ENCODE data around the gene COL4A1. TPM values are rescaled to one million over a fixed set of nuclear protein-coding genes. Genes with fewer than 3 reads are reported as not detected.
A peak's percentile ranks its signal among the peaks of the same experiment; 100 is the strongest.

Gene COL4A1
- total and polyA plus RNA-seq, 2 of the 13 experiments (the other 11 are each of a cell fraction or from before 2014, with no cell fraction given) = not detected

DNA sequence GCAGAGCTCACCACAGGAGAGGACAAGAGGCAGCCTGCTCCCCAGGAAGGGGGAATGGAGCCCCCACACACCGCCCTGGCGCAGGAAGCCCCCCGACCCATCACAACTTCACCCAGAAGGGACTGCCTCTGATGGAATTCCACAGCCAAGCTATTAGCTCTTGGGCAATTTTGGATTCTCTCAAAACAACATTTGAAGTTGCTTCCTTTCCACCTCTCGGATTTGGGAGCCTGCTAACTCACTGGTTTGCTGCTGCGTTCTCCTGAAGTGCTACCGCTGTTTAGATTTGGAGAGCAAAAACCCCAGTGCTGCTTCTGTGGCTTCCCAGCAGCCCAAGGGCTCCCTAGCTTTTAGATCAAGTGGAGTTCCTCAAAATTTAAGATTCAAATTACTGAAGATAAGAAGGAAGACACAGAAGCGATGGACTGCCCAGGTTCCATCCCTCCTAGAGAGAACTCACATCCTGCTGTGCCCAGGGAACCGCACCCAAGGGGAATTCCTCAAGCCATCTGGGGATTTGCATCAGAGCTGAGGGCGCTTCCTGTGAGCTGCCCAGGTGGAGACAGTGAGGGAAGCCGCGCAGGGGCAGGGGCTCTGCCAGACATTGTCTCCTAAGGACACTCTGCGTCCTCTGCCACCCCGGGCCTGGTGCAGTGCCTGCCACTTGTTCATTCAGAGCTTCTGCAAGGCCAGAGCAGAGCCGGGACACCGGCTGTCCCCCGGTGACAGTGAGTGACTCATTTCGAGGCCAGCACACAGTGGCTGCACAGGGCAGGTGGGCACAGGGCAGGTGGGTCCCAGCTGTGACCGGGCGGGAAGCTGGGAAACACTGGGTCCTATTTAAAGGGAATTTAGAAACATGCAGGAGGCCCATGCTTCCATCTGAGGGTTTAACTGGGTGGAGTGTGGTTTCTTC, 45.5 kb downstream of the COL4A1 start (continued):
- TF ChIP-seq FOXC1 (CRISPR knock-in tag; IDR thresholded peaks at IDR 0.05; ENCODE audit: borderline replicate concordance) = no peak

- FAIRE-seq = no peak
- H3K9me3 ChIP-seq (ENCODE audit: low read length) = no peaks in the 10 kb centered on the region
- POLR2A ChIA-PET = no interaction called here
- 0 out of 2 replicates have a peak, but pooled peaks have one; percentile 5 for TF ChIP-seq CEBPB (IDR thresholded peaks at IDR 0.05; ENCODE audit: borderline replicate concordance, low read depth, low read length)
- no peak for TF ChIP-seq MED8 (CRISPR knock-in tag; IDR thresholded peaks at IDR 0.05; ENCODE audit: insufficient replicate concordance)
- H2AFZ ChIP-seq (ENCODE audit: low read length) = no peak overlapping the region
- H3K27me3 ChIP-seq (ENCODE audit: control insufficient read depth in 1 of 2, insufficient read depth in 2 of 2, low read length in 2 of 2) = peaks cover 0 to 1% of the 10 kb centered on the region in 2 experiments; a peak in 1 of 5 replicates
- no peaks in the 10 kb centered on the region for H3K36me3 ChIP-seq (replicated peaks in 1 of 2; ENCODE audit: control insufficient read depth in 1 of 2, insufficient read depth in 2 of 2, low read length in 2 of 2)
- no peak overlapping the region for H3K4me3 ChIP-seq (replicated peaks in 1 of 3; ENCODE audit: insufficient read depth in 1 of 3, low read depth in 2 of 3, low read length in 3 of 3)
- H3K9ac ChIP-seq (ENCODE audit: insufficient read depth, low read depth, low read length) = no peak overlapping the region
- no peaks in the 10 kb centered on the region for H4K20me1 ChIP-seq (ENCODE audit: insufficient read depth, low read length)
- intact Hi-C loops (cut with micrococcal nuclease; ENCODE audit: unreplicated experiment) = no loop called here
- in situ Hi-C loops (cut with HindIII; ENCODE audit: extremely low pct_ligation_motif_present, low pct_unique_long_range_greater_than_20kb) = no loop called here
- DNase-seq (ENCODE audit: low spot score) = no peak
- no peak for ATAC-seq
- no peaks in the 10 kb centered on the region for H3K79me2 ChIP-seq (ENCODE audit: insufficient read depth, low read length)
- WGBS (ENCODE audit: low lambda C conversion rate) = 9% methylated on average over 5 of the region's 6 CpGs
- CTCF ChIA-PET (ENCODE audit: low intra/inter-chr PET ratio, low total read pairs) = no interaction called here
- H3K4me1 ChIP-seq (ENCODE audit: insufficient read depth, low read length) = peaks cover 13% of the 10 kb centered on the region
- no peak overlapping the region for H3K4me2 ChIP-seq (ENCODE audit: low read depth, low read length)
- BruUV-seq (replicated peaks) = no TSS peak
- H3K27ac ChIP-seq (ENCODE audit: extremely low read length, insufficient read depth, low read length) = no peak overlapping the region
Measured at GRCh38 chr13:110259651-110260050, 47.3 kb downstream of the COL4A1 start.

DNA sequence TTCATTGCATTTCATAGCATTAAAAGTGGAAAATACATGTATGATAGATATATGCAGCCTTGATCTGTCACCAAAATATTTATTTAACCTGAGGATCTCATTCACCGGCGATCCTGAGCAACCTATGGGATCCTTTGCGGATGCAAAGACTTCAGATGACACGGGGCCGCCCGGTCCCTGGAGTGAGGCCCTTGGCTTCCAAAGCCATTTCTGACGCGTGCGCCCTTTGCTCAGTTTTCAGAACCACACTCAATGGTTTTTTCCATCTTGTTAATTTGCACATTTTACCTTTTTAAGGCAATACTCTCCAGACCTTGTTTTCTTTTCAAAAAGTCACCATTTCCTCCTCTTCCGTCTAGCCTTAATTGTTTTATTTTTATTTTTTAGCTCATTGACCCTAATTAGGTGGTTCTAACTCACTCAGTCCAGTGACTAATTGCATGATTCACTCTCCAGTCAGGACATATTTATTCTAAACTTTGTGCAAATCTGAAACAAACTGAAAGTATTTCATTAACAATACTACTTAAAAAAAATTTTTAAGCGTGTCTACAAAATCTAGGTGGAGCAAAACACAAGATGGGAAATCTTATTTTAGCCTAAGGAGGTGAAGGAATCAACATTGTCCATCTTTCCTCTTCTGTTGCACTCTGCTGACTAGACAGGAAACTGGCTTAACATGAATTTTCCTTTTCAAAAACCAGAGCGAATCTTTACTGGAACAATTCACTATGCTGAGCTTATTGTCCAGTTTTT, 47.9 kb downstream of the COL4A1 start:
- intact Hi-C loops (cut with micrococcal nuclease; ENCODE audit: unreplicated experiment) = no loop called here
- no peak overlapping the region for H2AFZ ChIP-seq (ENCODE audit: low read length)
- H3K4me3 ChIP-seq (replicated peaks in 1 of 3; ENCODE audit: insufficient read depth in 1 of 3, low read depth in 2 of 3, low read length in 3 of 3) = no peak overlapping the region
- peaks cover 13% of the 10 kb centered on the region for H3K4me1 ChIP-seq (ENCODE audit: insufficient read depth, low read length)
- no TSS peak for BruUV-seq (replicated peaks)
- 63% methylated on average over 12 of the region's 12 CpGs for WGBS (ENCODE audit: low lambda C conversion rate)
- no peaks in the 10 kb centered on the region for H3K9me3 ChIP-seq (ENCODE audit: low read length)
- peaks cover 0 to 1% of the 10 kb centered on the region in 2 experiments; a peak in 1 of 5 replicates for H3K27me3 ChIP-seq (ENCODE audit: control insufficient read depth in 1 of 2, insufficient read depth in 2 of 2, low read length in 2 of 2)
- ChIA-PET CTCF (ENCODE audit: low intra/inter-chr PET ratio, low total read pairs) (no interaction called here), POLR2A (no interaction called here)
- TF ChIP-seq TEAD3 (CRISPR knock-in tag; optimal IDR thresholded peaks at IDR 0.05; ENCODE audit: borderline replicate concordance) (no peak), SMYD3 (CRISPR knock-in tag; IDR thresholded peaks at IDR 0.05) (no peak), ZNF75D (CRISPR knock-in tag; IDR thresholded peaks at IDR 0.05; ENCODE audit: borderline replicate concordance) (no peak), HDAC6 (IDR thresholded peaks at IDR 0.05; ENCODE audit: low read depth, low read length) (no peak), ZNF484 (CRISPR knock-in tag; IDR thresholded peaks at IDR 0.05; ENCODE audit: borderline replicate concordance, low read depth) (no peak), KLF6 (CRISPR knock-in tag; IDR thresholded peaks at IDR 0.05) (no peak), PBX3 (CRISPR knock-in tag; IDR thresholded peaks at IDR 0.05; ENCODE audit: borderline replicate concordance) (no peak), MAFF (IDR thresholded peaks at IDR 0.05; ENCODE audit: low read depth, low read length) (0 out of 2 replicates have a peak, but pooled peaks have one; percentile 21), MAFK (conservative IDR thresholded peaks at IDR 0.05 in 1 of 2, IDR thresholded peaks at IDR 0.05 in 1 of 2; ENCODE audit: low read length in 2 of 2) (peak; percentile 21 to 56; a peak in 2 of 4 replicates), ZFP62 (CRISPR knock-in tag; IDR thresholded peaks at IDR 0.05) (no peak), ZBTB7B (CRISPR knock-in tag; IDR thresholded peaks at IDR 0.05) (no peak)
- in situ Hi-C loops (cut with HindIII; ENCODE audit: extremely low pct_ligation_motif_present, low pct_unique_long_range_greater_than_20kb) = no loop called here
- no peak overlapping the region for H3K9ac ChIP-seq (ENCODE audit: insufficient read depth, low read depth, low read length)
- no peak overlapping the region for H3K27ac ChIP-seq (ENCODE audit: extremely low read length, insufficient read depth, low read length)
- H3K36me3 ChIP-seq (replicated peaks in 1 of 2; ENCODE audit: control insufficient read depth in 1 of 2, insufficient read depth in 2 of 2, low read length in 2 of 2) = no peaks in the 10 kb centered on the region
- no peak overlapping the region for H3K4me2 ChIP-seq (ENCODE audit: low read depth, low read length)
- H4K20me1 ChIP-seq (ENCODE audit: insufficient read depth, low read length) = no peaks in the 10 kb centered on the region
- FAIRE-seq (no peak), ATAC-seq (no peak), DNase-seq (ENCODE audit: low spot score) (no peak)
- no peaks in the 10 kb centered on the region for H3K79me2 ChIP-seq (ENCODE audit: insufficient read depth, low read length)
